Mesenchymal stem cell (in vitro differentiated cells and primary cell): ENCODE results near the gene TAF11L10. TPM values are rescaled to one million over a fixed set of nuclear protein-coding genes. Genes with fewer than 3 reads are reported as not detected.
"Not testable (repeated sequence)": the region's sequence is repeated elsewhere in the genome, so short reads cannot be mapped to it uniquely, and the experiment has no call there.

Experiments
- DNase-seq: peaks from one replicate; pipeline ENCODE4 v3.0.0-alpha.2; 2013
- H2AFZ ChIP-seq: one replicate; pipeline ENCODE4 v1.6.1; 2013; ENCODE audit warnings: low read depth, mild to moderate bottlenecking, control low read depth, inconsistent platforms, low read length, moderate library complexity
- H2AK5ac ChIP-seq: 2 replicates; pipeline ENCODE4 v1.6.1; 2013; ENCODE audit warnings: low read length, moderate library complexity, mild to moderate bottlenecking, inconsistent platforms; ENCODE audit not compliant: severe bottlenecking
- H2BK120ac ChIP-seq: one replicate; pipeline ENCODE4 v1.6.1; 2013; ENCODE audit warnings: low read depth, mild to moderate bottlenecking, inconsistent platforms, low read length, moderate library complexity
- H2BK12ac ChIP-seq, 2 experiments: one replicate each; pipeline ENCODE4 v1.6.1; 2013; ENCODE audit warnings: inconsistent platforms in 2 of 2, low read length in 2 of 2, mild to moderate bottlenecking in 2 of 2, moderate library complexity in 2 of 2, control low read depth in 1 of 2
- H2BK15ac ChIP-seq: one replicate; pipeline ENCODE4 v1.6.1; 2013; ENCODE audit warnings: mild to moderate bottlenecking, low read depth, inconsistent platforms; ENCODE audit not compliant: poor library complexity, severe bottlenecking
- H2BK5ac ChIP-seq: 2 replicates; pipeline ENCODE4 v1.6.1; 2013; ENCODE audit warnings: low read depth, mild to moderate bottlenecking, low read length, control low read depth, inconsistent platforms; ENCODE audit not compliant: poor library complexity, severe bottlenecking
- H3K14ac ChIP-seq, 2 experiments: one replicate each; pipeline ENCODE4 v1.6.1; 2013; ENCODE audit warnings: inconsistent platforms in 2 of 2, low read length in 2 of 2, control low read depth in 1 of 2, mild to moderate bottlenecking in 1 of 2, moderate library complexity in 1 of 2
- H3K18ac ChIP-seq, 2 experiments: one replicate each; pipeline ENCODE4 v1.6.1; 2013; ENCODE audit warnings: inconsistent platforms in 2 of 2, low read length in 2 of 2, control low read depth in 1 of 2, low read depth in 1 of 2, mild to moderate bottlenecking in 1 of 2
- H3K23ac ChIP-seq, 2 experiments: one replicate each; pipeline ENCODE4 v1.6.1; 2013; ENCODE audit warnings: inconsistent platforms in 2 of 2, low read length in 2 of 2, mild to moderate bottlenecking in 2 of 2, moderate library complexity in 2 of 2, control low read depth in 1 of 2
- H3K27ac ChIP-seq: 2 replicates; pipeline ENCODE4 v1.5.1; 2013; ENCODE audit warnings: mild to moderate bottlenecking, moderate library complexity, low read length, control low read depth, inconsistent platforms; ENCODE audit not compliant: poor library complexity, severe bottlenecking
- H3K27me3 ChIP-seq, 2 experiments: 2 replicates each; pipeline versions ENCODE4 v1.6.1 to v1.7.0; 2013; ENCODE audit warnings: low read length in 2 of 2, mild to moderate bottlenecking in 2 of 2, moderate library complexity in 2 of 2, control low read depth in 1 of 2, inconsistent platforms in 1 of 2; ENCODE audit not compliant: control insufficient read depth in 1 of 2, insufficient read depth in 1 of 2
- H3K36me3 ChIP-seq, 2 experiments: 2 replicates each; pipeline versions ENCODE4 v1.6.1 to v1.7.0; 2013; ENCODE audit warnings: low read length in 2 of 2, control low read depth in 1 of 2, inconsistent platforms in 1 of 2, low read depth in 1 of 2, mild to moderate bottlenecking in 1 of 2; ENCODE audit not compliant: insufficient read depth in 2 of 2, control insufficient read depth in 1 of 2
- H3K4ac ChIP-seq, 2 experiments: one replicate each; pipeline ENCODE4 v1.6.1; 2013; ENCODE audit warnings: inconsistent platforms in 2 of 2, low read length in 2 of 2, mild to moderate bottlenecking in 2 of 2, moderate library complexity in 2 of 2, control low read depth in 1 of 2, low read depth in 1 of 2
- H3K4me1 ChIP-seq: 2 replicates; pipeline ENCODE4 v1.6.1; 2013; ENCODE audit warnings: low read depth, low read length, control low read depth; ENCODE audit not compliant: control insufficient read depth, insufficient read depth
- H3K4me2 ChIP-seq: 2 replicates; pipeline ENCODE4 v1.6.1; 2013; ENCODE audit warnings: low read length, mild to moderate bottlenecking, inconsistent platforms; ENCODE audit not compliant: poor library complexity, severe bottlenecking
- H3K4me3 ChIP-seq, 2 experiments: 2 replicates each; pipeline versions ENCODE4 v1.5.1 to v1.7.0; 2013; ENCODE audit warnings: low read length in 2 of 2, mild to moderate bottlenecking in 2 of 2, control low read depth in 1 of 2, low read depth in 1 of 2; ENCODE audit not compliant: insufficient read depth in 1 of 2
- H3K79me1 ChIP-seq: replicated peaks from 2 replicates; pipeline ENCODE4 v1.6.1; 2013; ENCODE audit warnings: mild to moderate bottlenecking, control low read depth, low read length, inconsistent platforms; ENCODE audit not compliant: poor library complexity, severe bottlenecking
- H3K9ac ChIP-seq: 2 replicates; pipeline ENCODE4 v1.7.0; 2013; ENCODE audit warnings: mild to moderate bottlenecking, low read length, moderate library complexity
- H3K9me3 ChIP-seq: 2 replicates; pipeline ENCODE4 v1.7.0; 2013; ENCODE audit warnings: mild to moderate bottlenecking, low read length; ENCODE audit not compliant: control insufficient read depth
- H4K8ac ChIP-seq: one replicate; pipeline ENCODE4 v1.6.1; 2013; ENCODE audit warnings: inconsistent platforms, mild to moderate bottlenecking, low read length, moderate library complexity
- H4K91ac ChIP-seq: one replicate; pipeline ENCODE4 v1.6.1; 2013; ENCODE audit warnings: mild to moderate bottlenecking, low read length, inconsistent platforms
- WGBS: methylation state at CpG from one replicate; pipeline ENCODE4 v1.1.7; 2013; ENCODE audit warnings: mixed read lengths; 5-methylcytosine and 5-hydroxymethylcytosine counted together
- polyA plus RNA-seq, 2 experiments: library from polyadenylated mRNA; stranded (reverse); fragments of 200-250 nt; gene quantifications; one replicate each; pipeline ENCODE4 v1.2.3, GENCODE V29; 2013

TAF11L10 gene
- polyA plus RNA-seq (2013, experiment 1 of 2), result not detected
- polyA plus RNA-seq (2013, experiment 2 of 2), result not detected

DNA sequence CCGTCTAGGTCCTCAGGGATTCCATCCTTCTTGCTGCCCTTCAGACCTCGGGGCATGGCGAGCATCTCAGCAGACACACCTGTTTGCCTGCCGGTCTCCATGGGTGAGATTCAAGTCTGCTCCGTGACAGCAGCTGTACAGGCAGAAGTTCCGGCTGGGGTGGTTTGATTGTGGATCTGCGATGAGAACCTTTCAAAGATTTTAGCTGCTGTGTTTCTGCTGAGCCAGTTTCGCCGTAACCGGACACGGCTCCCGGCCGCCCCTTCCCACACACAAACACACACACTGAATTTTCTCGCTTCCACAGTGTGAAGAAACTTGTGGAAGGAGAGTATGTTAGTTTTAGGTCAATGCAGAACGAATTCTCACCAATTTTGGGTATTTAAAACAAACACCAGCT lies at the start of gene TAF11L10:
Gene TAF11L10 (minus strand): TSS at position 101 of the 400 bp plus-strand sequence.
- not testable (repeated sequence) for H3K14ac ChIP-seq, H4K8ac ChIP-seq, H3K18ac ChIP-seq, H3K4ac ChIP-seq, H3K4me1 ChIP-seq, H3K4me2 ChIP-seq, H2AFZ ChIP-seq, H3K9ac ChIP-seq, H4K91ac ChIP-seq, H3K36me3 ChIP-seq, H2BK120ac ChIP-seq, H2BK5ac ChIP-seq, H2BK12ac ChIP-seq, H3K4me3 ChIP-seq, DNase-seq, H3K27me3 ChIP-seq, H3K23ac ChIP-seq, H3K27ac ChIP-seq, H3K9me3 ChIP-seq, H2AK5ac ChIP-seq, H2BK15ac ChIP-seq, H3K79me1 ChIP-seq
- WGBS, result no CpG with 5 or more reads among the region's 15 CpGs

DNA sequence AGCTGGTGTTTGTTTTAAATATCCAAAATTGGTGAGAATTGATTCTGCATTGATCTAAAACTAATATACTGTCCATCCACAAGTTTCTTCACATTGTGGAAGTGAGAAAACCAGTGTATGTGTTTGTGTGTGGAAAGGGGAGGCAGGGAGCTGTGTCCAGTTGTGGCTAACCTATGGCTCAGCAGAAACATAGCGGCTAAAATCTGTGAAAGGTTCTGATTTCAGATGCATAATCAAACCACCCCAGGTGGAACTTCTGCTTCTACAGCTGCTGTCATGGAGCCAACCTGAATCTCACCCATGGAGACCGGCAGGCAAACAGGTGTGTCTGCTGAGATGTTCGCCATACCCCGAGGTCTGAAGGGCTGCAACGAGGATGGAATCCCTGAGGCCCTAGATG lies 36.5 kb upstream of the TAF11L10 start, which contains the start of gene TAF11L14:
Gene TAF11L14 (plus strand): TSS at position 301 of the 400 bp plus-strand sequence.
- Histone ChIP-seq H3K36me3 (no peaks in the 10 kb centered on the region), H3K79me1 (no peaks in the 10 kb centered on the region), H4K91ac (no peak within 1 kb of the TSS), H3K23ac (no peak within 1 kb of the TSS), H3K18ac (no peak within 1 kb of the TSS), H3K9me3 (no peaks in the 10 kb centered on the region), H3K4ac (no peak within 1 kb of the TSS), H2BK12ac (no peak within 1 kb of the TSS), H3K4me3 (no peak within 1 kb of the TSS), H3K9ac (no peak within 1 kb of the TSS), H3K27me3 (no peaks in the 10 kb centered on the region), H3K4me2 (no peak within 1 kb of the TSS), H4K8ac (no peak within 1 kb of the TSS), H2BK120ac (no peak within 1 kb of the TSS), H2BK15ac (no peak within 1 kb of the TSS), H2AK5ac (no peak within 1 kb of the TSS), H3K14ac (no peak within 1 kb of the TSS), H3K4me1 (no peaks in the 10 kb centered on the region), H3K27ac (no peak within 1 kb of the TSS), H2AFZ (no peak within 1 kb of the TSS), H2BK5ac (no peak within 1 kb of the TSS)
- WGBS, result 83% methylated on average over 5 of the region's 5 CpGs
- no peak for DNase-seq

DNA sequence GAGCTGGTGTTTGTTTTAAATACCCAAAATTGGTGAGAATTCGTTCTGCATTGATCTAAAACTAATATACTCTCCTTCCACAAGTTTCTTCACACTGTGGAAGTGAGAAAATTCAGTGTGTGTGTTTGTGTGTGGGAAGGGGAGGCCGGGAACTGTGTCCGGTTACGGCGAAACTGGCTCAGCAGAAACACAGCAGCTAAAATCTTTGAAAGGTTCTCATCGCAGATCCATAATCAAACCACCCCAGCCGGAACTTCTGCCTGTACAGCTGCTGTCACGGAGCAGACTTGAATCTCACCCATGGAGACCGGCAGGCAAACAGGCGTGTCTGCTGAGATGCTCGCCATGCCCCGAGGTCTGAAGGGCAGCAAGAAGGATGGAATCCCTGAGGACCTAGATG lies 34.2 kb upstream of the TAF11L10 start, which contains the start of gene TAF11L13:
Gene TAF11L13 (plus strand): TSS at position 301 of the 400 bp plus-strand sequence.
- DNase-seq, H2BK120ac ChIP-seq, H3K4ac ChIP-seq, H2BK12ac ChIP-seq, H4K91ac ChIP-seq, H3K9ac ChIP-seq, H3K9me3 ChIP-seq, H2AFZ ChIP-seq, H4K8ac ChIP-seq, H2BK5ac ChIP-seq, H3K18ac ChIP-seq, H3K36me3 ChIP-seq, H3K4me1 ChIP-seq, H3K14ac ChIP-seq, H2BK15ac ChIP-seq, H3K4me2 ChIP-seq, H3K4me3 ChIP-seq, H3K27me3 ChIP-seq, H2AK5ac ChIP-seq, H3K27ac ChIP-seq, H3K23ac ChIP-seq, H3K79me1 ChIP-seq: not testable (repeated sequence)
- WGBS, result no CpG with 5 or more reads among the region's 12 CpGs

DNA sequence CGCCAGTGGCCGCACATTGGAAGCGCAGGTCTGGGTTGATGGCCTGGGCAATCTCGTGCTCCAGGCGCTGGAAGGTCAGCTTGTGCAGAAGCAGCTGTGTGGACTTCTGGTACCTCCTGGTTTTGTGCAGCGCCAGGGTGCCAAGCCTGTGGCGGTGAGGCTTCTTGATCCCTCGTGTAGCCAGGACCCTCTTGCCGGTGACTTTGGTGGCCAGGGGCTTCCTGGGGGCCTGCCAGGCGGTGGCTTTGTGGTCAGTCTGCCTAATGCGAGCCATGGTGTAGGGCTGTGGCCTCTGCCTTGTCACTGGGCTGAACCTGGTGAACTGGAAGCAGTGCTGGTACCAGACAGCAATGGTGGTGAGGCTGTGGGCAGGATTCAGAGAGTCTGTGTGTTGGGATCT lies 28.1 kb upstream of the TAF11L10 start:
- no peak overlapping the region for H2BK12ac ChIP-seq
- H3K23ac ChIP-seq, result no peak overlapping the region
- no peak overlapping the region for H2BK120ac ChIP-seq
- H2BK15ac ChIP-seq, result no peak overlapping the region
- H3K4me2 ChIP-seq, result no peak overlapping the region
- 87% methylated on average over 11 of the region's 11 CpGs for WGBS
- no peak overlapping the region for H3K4me3 ChIP-seq
- H3K4ac ChIP-seq, result no peak overlapping the region
- no peak overlapping the region for H4K91ac ChIP-seq
- H3K9me3 ChIP-seq, result no peaks in the 10 kb centered on the region
- H3K27me3 ChIP-seq, result no peaks in the 10 kb centered on the region
- no peak overlapping the region for H3K18ac ChIP-seq
- no peak overlapping the region for H4K8ac ChIP-seq
- H3K4me1 ChIP-seq, result no peaks in the 10 kb centered on the region
- no peak overlapping the region for H2BK5ac ChIP-seq
- H3K36me3 ChIP-seq, result no peaks in the 10 kb centered on the region
- H2AFZ ChIP-seq, result no peak overlapping the region
- H3K9ac ChIP-seq, result no peak overlapping the region
- H3K14ac ChIP-seq, result no peak overlapping the region
- no peak for DNase-seq
- no peaks in the 10 kb centered on the region for H3K79me1 ChIP-seq
- H2AK5ac ChIP-seq, result no peak overlapping the region
- no peak overlapping the region for H3K27ac ChIP-seq
